Mesendoderm (in vitro differentiated cells): Measurements from ENCODE around the gene BCAP31.

Source experiments
- DNase-seq: peaks from one replicate; pipeline ENCODE4 v3.0.0; 2013
- H2AK5ac ChIP-seq: 2 replicates; pipeline ENCODE4 v1.6.1; 2013; ENCODE audit warnings: low read length, inconsistent platforms
- H2BK120ac ChIP-seq: 2 replicates; pipeline ENCODE4 v1.6.1; 2013; ENCODE audit warnings: low read depth, mild to moderate bottlenecking, low read length, moderate library complexity, mixed read lengths
- H2BK15ac ChIP-seq: replicated peaks from 2 replicates; pipeline ENCODE4 v1.6.1; 2013; ENCODE audit warnings: low read depth, mild to moderate bottlenecking, moderate library complexity
- H2BK5ac ChIP-seq: 2 replicates; pipeline ENCODE4 v1.6.1; 2013; ENCODE audit warnings: low read length, inconsistent platforms
- H3K18ac ChIP-seq: 2 replicates; pipeline ENCODE4 v1.6.1; 2013; ENCODE audit warnings: mild to moderate bottlenecking, low read length, mixed read lengths
- H3K23ac ChIP-seq: one replicate; pipeline ENCODE4 v1.6.1; 2013; ENCODE audit warnings: low read length
- H3K27ac ChIP-seq: 2 replicates; pipeline ENCODE4 v1.5.1; 2013; ENCODE audit warnings: low read depth, mild to moderate bottlenecking, inconsistent platforms, low read length, moderate library complexity
- H3K27me3 ChIP-seq: 2 replicates; pipeline ENCODE4 v1.6.1; 2013; ENCODE audit warnings: low read length, control low read depth, mild to moderate bottlenecking, inconsistent platforms; ENCODE audit not compliant: insufficient read depth, poor library complexity
- H3K36me3 ChIP-seq: 2 replicates; pipeline ENCODE4 v1.6.1; 2013; ENCODE audit warnings: low read length, inconsistent platforms; ENCODE audit not compliant: control insufficient read depth, insufficient read depth
- H3K4ac ChIP-seq: one replicate; pipeline ENCODE4 v1.6.1; 2013; ENCODE audit warnings: low read depth, mild to moderate bottlenecking, low read length, moderate library complexity
- H3K4me1 ChIP-seq: 2 replicates; pipeline ENCODE4 v1.6.1; 2013; ENCODE audit warnings: low read depth, low read length, inconsistent platforms; ENCODE audit not compliant: control insufficient read depth
- H3K4me2 ChIP-seq: 2 replicates; pipeline ENCODE4 v1.6.1; 2013; ENCODE audit warnings: low read length
- H3K4me3 ChIP-seq: 2 replicates; pipeline ENCODE4 v1.5.1; 2013; ENCODE audit warnings: mild to moderate bottlenecking, low read length
- H3K56ac ChIP-seq: one replicate; pipeline ENCODE4 v1.6.1; 2013; ENCODE audit warnings: low read length
- H3K79me1 ChIP-seq: 2 replicates; pipeline ENCODE4 v1.6.1; 2013; ENCODE audit warnings: low read length, inconsistent platforms
- H3K79me2 ChIP-seq: 2 replicates; pipeline ENCODE4 v1.6.1; 2013; ENCODE audit warnings: mild to moderate bottlenecking, low read length; ENCODE audit not compliant: control insufficient read depth, insufficient read depth
- H3K9ac ChIP-seq: 2 replicates; pipeline ENCODE4 v1.6.1; 2013; ENCODE audit warnings: low read length, inconsistent platforms
- H4K5ac ChIP-seq: one replicate; pipeline ENCODE4 v1.6.1; 2013; ENCODE audit warnings: low read length
- H4K8ac ChIP-seq: one replicate; pipeline ENCODE4 v1.6.1; 2013; ENCODE audit warnings: low read depth, mild to moderate bottlenecking, control low read depth, low read length, moderate library complexity
- WGBS: extraction: QIAGEN DNeasy Blood & Tissue Kit; methylation state at CpG from one replicate; pipeline ENCODE4 v1.1.7; 2013; ENCODE audit warnings: low lambda C conversion rate, missing lambda C conversion rate; ENCODE audit not compliant: insufficient coverage; ENCODE audit errors: extremely low coverage; 5-methylcytosine and 5-hydroxymethylcytosine counted together

Gene BCAP31

DNA sequence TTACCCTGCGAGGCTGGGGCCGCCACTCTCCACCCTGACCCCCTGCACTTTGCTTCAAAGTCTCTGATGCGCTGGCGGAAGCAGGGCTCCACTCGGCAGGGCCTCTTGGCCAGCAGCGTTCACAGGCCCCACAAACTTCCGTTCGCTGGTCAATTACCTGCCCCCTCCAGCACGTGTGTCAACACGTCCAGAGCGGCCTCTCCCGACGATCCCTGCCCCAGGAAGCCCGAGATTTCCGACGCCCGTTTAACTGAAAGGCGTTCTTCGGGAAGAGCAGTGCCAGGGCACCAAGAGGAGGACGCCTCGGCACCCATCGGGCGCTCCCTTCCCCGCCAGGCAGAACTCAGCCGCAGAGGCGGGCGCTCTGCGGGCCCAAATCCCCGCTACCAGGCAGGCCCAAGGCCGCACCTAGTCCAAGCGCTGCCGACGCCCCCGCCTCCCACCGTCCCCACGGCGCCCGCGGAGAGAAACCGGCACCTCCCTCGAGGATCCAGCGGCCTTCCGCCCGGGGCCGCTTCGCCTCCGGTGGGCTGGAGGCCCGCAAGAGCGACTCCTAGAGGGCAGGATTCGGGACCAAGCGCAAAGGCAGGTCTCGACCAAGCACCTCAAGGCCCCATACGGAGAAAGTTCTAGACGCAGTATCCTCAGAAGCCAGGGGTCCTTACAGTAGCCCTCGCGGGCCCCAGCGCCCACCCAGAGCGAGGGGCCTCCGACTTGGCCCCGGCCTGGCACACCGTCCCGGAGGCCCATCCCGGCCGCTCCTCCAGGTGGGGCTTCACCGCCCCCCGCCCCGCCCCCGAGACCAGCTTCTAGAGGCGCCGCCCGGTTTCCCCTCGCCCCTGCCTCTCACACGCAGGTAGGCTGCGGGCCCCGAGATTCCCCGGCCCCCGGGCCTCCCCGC, 586 bp downstream of the BCAP31 start:
- Histone ChIP-seq H3K4me1 (peaks cover 3% of the 10 kb centered on the region), H3K36me3 (peaks cover 2% of the 10 kb centered on the region), H3K4me3 (peak overlapping the region; percentile 72), H2AK5ac (no peak overlapping the region), H3K4ac (peak overlapping the region; percentile 92), H3K4me2 (peak overlapping the region; percentile 55), H2BK15ac (no peak overlapping the region), H2BK5ac (no peak overlapping the region), H3K27me3 (no peaks in the 10 kb centered on the region), H3K79me2 (peaks cover 30% of the 10 kb centered on the region), H2BK120ac (no peak overlapping the region), H3K56ac (peak overlapping the region; percentile 89), H3K79me1 (no peaks in the 10 kb centered on the region), H4K5ac (no peak overlapping the region), H3K23ac (no peak overlapping the region), H4K8ac (no peak overlapping the region), H3K18ac (peak overlapping the region; percentile 88), H3K9ac (peak overlapping the region; percentile 87), H3K27ac (peak overlapping the region; percentile 92)
- no CpG with 5 or more reads among the region's 78 CpGs for WGBS
- peak; percentile 67 for DNase-seq

DNA sequence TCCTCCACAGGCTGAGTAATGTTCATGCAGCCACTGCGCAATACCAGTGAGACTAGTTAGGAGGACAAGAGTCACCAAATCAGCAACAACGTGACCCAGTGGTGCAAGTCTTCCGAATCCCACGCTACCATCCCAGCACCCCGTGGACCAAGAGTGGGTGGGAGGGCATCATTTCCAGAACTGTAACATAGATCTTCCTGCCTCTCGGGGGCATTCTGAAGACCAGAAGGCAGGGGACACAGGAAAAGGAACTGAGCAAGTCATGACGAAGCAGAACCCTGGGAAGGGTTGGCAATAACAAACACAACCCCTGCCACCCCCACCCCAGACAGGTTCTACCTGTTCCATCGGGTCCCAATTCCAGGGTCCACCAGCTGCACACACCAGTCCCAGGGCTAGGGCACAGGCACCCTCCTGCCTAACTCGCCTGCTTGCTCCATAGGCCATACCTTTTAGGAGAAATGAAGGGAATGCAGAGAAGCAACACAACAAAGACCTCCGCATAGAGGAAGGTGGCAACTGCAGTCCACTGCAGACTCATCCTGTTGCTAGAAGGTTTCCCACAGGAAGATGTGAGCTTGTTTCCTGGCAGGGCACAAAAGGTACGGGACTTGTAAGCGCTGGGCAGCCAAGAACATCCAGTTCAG, 1.4 kb downstream of the BCAP31 start:
- H3K27ac ChIP-seq, result peak overlapping the region; percentile 92
- no peak overlapping the region for H2BK5ac ChIP-seq

DNA sequence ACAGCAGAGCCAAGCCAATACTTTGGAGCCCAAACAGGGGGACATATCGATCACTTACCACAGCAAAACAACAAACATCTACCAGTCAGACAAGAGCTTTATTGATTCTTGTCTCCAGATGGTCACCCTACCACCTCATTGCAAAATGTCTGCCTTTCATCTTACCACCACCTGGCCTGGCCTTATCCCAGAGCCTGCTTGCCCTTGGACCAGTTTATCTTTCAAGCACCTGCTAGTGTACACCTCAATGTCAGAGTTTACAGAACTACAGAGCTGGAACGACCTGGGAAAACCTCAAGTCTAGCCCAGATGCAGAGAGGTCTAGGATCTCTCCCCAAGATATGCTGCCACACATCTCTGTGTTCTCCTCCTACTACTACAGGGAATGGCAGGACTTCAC, 4.5 kb downstream of the BCAP31 start:
- no peak overlapping the region for H3K23ac ChIP-seq
- no peak for DNase-seq
- no peak overlapping the region for H2BK120ac ChIP-seq
- no peak overlapping the region for H3K4me3 ChIP-seq
- H3K4me2 ChIP-seq, result no peak overlapping the region
- no peak overlapping the region for H2BK5ac ChIP-seq
- H3K4ac ChIP-seq, result no peak overlapping the region
- H3K79me1 ChIP-seq, result no peaks in the 10 kb centered on the region
- no peak overlapping the region for H3K9ac ChIP-seq
- peaks cover 6% of the 10 kb centered on the region for H3K36me3 ChIP-seq
- WGBS, result no CpG with 5 or more reads among the region's 2 CpGs
- no peaks in the 10 kb centered on the region for H3K27me3 ChIP-seq
- no peaks in the 10 kb centered on the region for H3K4me1 ChIP-seq
- no peak overlapping the region for H4K8ac ChIP-seq
- H3K27ac ChIP-seq, result no peak overlapping the region
- H2BK15ac ChIP-seq, result no peak overlapping the region
- H3K18ac ChIP-seq, result no peak overlapping the region
- H4K5ac ChIP-seq, result no peak overlapping the region
- peaks cover 17% of the 10 kb centered on the region for H3K79me2 ChIP-seq
- no peak overlapping the region for H3K56ac ChIP-seq
- H2AK5ac ChIP-seq, result no peak overlapping the region

More for the DNA sequence above, 1.4 kb downstream of the BCAP31 start:
- H3K9ac ChIP-seq, result peak overlapping the region; percentile 87
- no peak overlapping the region for H3K23ac ChIP-seq
- H3K18ac ChIP-seq, result no peak overlapping the region
- peaks cover 25% of the 10 kb centered on the region for H3K79me2 ChIP-seq
- no CpG with 5 or more reads among the region's 12 CpGs for WGBS
- H3K27me3 ChIP-seq, result no peaks in the 10 kb centered on the region
- no peak overlapping the region for H2BK15ac ChIP-seq
- no peak overlapping the region for H3K4ac ChIP-seq
- no peak overlapping the region for H4K5ac ChIP-seq
- no peak overlapping the region for H4K8ac ChIP-seq
- H3K79me1 ChIP-seq, result no peaks in the 10 kb centered on the region
- H3K4me2 ChIP-seq, result peak overlapping the region; percentile 55
- H3K36me3 ChIP-seq, result peaks cover 2% of the 10 kb centered on the region
- H3K4me1 ChIP-seq, result peaks cover 3% of the 10 kb centered on the region
- no peak for DNase-seq
- H3K4me3 ChIP-seq, result peak overlapping the region; percentile 72
- H2BK120ac ChIP-seq, result no peak overlapping the region
- H3K56ac ChIP-seq, result peak overlapping the region; percentile 89
- no peak overlapping the region for H2AK5ac ChIP-seq

DNA sequence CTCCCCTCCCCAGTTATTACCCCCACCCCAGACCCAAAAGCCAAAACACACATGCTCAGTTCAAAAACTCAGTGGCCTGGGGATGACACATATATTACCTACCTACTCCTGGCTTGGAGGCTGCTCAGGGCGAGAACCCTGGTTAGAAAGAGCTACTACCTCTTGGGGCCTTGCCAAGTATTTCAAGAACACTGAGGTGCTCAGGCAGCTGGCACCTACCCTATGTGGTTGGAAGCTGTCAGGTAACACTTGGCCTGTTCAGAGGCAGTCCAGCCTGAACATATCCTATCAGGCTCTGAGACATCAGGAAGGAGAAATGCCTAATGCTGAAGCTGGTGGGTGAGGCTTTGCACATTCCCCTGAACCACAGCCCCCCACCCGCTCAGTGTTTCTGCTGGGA, 4.9 kb downstream of the BCAP31 start:
- peaks cover 6% of the 10 kb centered on the region for H3K36me3 ChIP-seq

DNA sequence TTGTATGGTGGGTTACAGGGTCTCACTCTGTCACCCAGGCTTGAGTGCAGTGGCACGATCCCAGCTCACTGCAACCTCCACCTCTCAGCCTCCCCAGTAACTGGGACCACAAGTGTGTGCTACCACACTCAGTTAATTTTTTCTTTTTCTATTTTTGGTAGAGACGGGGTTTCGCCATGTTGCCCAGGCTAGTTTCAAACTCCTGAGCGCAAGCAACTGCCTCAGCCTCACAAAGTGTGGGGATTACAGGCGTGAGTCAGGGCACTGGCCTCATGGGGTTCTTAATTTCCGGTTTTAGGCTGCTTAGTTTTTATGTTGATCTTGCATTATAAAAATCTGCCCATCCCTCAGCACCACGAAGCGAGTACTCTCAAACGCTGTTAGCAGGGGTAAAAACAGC, 6.7 kb downstream of the BCAP31 start:
- H3K56ac ChIP-seq, result no peak overlapping the region
- no peaks in the 10 kb centered on the region for H3K79me1 ChIP-seq
- no peaks in the 10 kb centered on the region for H3K4me1 ChIP-seq
- no peak overlapping the region for H3K9ac ChIP-seq
- no CpG with 5 or more reads among the region's 9 CpGs for WGBS
- no peak overlapping the region for H4K5ac ChIP-seq
- no peak overlapping the region for H2BK120ac ChIP-seq
- peaks cover 6% of the 10 kb centered on the region for H3K79me2 ChIP-seq
- no peak overlapping the region for H3K4me3 ChIP-seq
- no peak overlapping the region for H3K27ac ChIP-seq
- no peak for DNase-seq
- no peak overlapping the region for H2BK5ac ChIP-seq
- no peak overlapping the region for H3K4ac ChIP-seq
- no peaks in the 10 kb centered on the region for H3K27me3 ChIP-seq
- H3K4me2 ChIP-seq, result no peak overlapping the region
- no peak overlapping the region for H4K8ac ChIP-seq
- no peak overlapping the region for H2BK15ac ChIP-seq
- no peak overlapping the region for H3K18ac ChIP-seq
- no peak overlapping the region for H2AK5ac ChIP-seq
- peaks cover 11% of the 10 kb centered on the region for H3K36me3 ChIP-seq
- no peak overlapping the region for H3K23ac ChIP-seq

More for the DNA sequence above, 4.9 kb downstream of the BCAP31 start:
- WGBS, result no CpG with 5 or more reads among the region's 2 CpGs
- no peak for DNase-seq
- Histone ChIP-seq H3K18ac (no peak overlapping the region), H3K27me3 (no peaks in the 10 kb centered on the region), H3K79me2 (peaks cover 17% of the 10 kb centered on the region), H3K4me1 (no peaks in the 10 kb centered on the region), H2BK15ac (no peak overlapping the region), H2BK5ac (no peak overlapping the region), H3K9ac (no peak overlapping the region), H3K27ac (no peak overlapping the region), H3K23ac (no peak overlapping the region), H2BK120ac (no peak overlapping the region), H3K56ac (no peak overlapping the region), H4K8ac (no peak overlapping the region), H3K4me2 (no peak overlapping the region), H3K4ac (no peak overlapping the region), H4K5ac (no peak overlapping the region), H3K4me3 (no peak overlapping the region), H2AK5ac (no peak overlapping the region), H3K79me1 (no peaks in the 10 kb centered on the region)
